Measurements from ENCODE around the gene METAP1D.

GRCh38 chr2:172012677-172013391 is 13.1 kb downstream of the METAP1D start:
- TF ChIP-seq, protein P1, sequence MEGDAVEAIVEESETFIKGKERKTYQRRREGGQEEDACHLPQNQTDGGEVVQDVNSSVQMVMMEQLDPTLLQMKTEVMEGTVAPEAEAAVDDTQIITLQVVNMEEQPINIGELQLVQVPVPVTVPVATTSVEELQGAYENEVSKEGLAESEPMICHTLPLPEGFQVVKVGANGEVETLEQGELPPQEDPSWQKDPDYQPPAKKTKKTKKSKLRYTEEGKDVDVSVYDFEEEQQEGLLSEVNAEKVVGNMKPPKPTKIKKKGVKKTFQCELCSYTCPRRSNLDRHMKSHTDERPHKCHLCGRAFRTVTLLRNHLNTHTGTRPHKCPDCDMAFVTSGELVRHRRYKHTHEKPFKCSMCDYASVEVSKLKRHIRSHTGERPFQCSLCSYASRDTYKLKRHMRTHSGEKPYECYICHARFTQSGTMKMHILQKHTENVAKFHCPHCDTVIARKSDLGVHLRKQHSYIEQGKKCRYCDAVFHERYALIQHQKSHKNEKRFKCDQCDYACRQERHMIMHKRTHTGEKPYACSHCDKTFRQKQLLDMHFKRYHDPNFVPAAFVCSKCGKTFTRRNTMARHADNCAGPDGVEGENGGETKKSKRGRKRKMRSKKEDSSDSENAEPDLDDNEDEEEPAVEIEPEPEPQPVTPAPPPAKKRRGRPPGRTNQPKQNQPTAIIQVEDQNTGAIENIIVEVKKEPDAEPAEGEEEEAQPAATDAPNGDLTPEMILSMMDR (IDR thresholded peaks at IDR 0.05; ENCODE audit: insufficient read depth, low read length, poor library complexity, severe bottlenecking) = no peak
- TF ChIP-seq EZH2phosphoT487 (conservative IDR thresholded peaks at IDR 0.05; ENCODE audit: low read length) = no peak
